OCI-M2 (cell line): ENCODE measurements around the gene TSPO2.
"Not testable (repeated sequence)": the region's sequence is repeated elsewhere in the genome, so short reads cannot be mapped to it uniquely, and the experiment has no call there.

ENCODE experiments used
- DNase-seq: peaks from one replicate; lab custom pipeline; 2025; ENCODE audit not compliant: unreplicated experiment; lab: John Stamatoyannopoulos, UW

The TSPO2 gene, protein sequence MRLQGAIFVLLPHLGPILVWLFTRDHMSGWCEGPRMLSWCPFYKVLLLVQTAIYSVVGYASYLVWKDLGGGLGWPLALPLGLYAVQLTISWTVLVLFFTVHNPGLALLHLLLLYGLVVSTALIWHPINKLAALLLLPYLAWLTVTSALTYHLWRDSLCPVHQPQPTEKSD

DNA sequence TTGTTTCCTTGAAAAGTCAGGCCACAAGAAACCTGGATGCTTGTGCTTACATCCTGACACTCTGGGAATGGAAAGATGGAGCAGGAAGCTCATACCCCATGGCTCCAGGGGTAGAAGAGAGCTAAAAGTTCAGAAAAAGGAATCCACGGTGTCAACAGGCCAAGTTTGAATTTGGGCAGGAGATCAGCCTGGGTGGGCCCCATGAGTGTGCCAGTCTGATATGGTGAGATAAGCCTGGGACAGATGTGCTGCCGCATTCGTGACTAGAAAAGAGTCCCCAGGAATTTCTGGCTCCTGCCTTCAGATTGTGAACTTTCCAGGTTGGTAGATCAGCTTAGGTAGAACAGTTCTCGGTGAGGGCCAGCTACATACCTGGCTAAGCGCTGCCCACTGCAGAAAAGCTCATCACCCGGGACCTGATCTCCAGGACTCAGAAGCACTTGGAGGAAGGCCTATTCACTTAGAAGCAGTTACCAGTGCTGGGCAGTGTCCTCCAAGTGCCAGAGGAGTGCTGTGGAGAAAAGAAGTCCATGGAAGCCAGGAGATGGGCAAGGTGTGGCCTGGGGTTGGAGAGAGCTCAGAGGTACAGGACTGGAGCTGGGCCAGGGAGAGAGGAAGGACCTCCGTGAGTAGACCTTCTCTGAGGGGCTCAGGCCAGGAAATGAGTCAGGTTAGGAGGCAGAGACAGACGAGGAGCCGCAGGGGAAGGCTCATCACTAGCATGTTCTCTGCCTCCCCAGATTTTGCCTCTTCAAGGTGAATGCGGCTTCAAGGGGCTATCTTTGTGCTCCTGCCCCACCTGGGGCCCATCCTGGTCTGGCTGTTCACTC, at the start of gene TSPO2:
TSPO2 (plus strand) TSS at position 242 of the 830 bp plus-strand sequence; CDS start at position 761, 519 bp downstream.
- no peak for DNase-seq

DNA sequence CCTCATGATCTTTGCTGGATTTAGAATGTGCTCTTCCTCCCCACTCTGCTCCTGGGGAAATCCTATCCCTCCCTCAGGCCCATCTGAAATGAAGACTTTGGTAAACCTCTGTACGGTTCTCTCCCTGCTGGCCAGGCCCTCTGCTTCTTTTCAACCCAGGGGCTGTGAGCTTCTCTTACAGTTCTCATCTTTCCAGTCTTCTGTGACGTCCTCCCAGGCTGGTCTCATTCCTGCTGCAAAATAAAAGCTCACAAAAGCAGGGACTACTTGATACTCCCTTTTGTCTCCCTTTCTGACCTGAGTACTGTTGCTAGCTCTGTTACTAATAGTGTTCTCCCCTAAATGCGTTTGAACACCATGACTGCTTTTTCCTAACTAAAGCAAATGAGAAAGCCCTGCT, 49.5 kb upstream of the TSPO2 start:
- no peak for DNase-seq

DNA sequence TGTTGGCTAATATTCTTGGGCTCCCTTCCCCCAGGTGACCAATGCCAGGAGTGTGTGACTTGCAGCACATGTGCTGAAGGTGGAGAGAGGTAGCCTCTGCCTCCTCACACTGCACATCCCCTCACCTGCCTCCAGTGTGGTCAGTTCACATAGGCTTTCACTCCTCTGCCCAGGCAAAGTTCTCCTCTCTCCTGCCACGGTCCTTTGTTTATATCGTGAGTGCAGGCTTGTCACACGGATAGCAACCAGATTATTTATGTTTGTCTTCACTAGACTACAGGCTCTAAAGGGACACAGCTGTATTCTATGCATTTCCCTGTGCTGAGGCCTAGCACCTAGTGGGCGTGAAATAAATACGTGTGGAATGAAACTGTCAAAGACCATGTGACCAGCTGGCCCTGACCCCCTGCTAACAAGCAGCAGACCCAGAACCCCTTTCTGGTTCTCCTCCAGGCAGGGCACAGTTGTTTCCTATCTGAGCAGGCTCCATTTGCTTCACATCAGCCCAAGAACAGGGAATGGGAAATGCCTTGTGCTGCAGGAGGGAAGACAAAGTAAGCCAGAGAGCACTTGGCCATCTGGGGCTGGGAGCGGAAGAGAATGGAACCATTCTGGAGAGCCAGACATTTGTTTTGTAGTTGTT, 45.6 kb upstream of the TSPO2 start:
- DNase-seq = no peak

DNA sequence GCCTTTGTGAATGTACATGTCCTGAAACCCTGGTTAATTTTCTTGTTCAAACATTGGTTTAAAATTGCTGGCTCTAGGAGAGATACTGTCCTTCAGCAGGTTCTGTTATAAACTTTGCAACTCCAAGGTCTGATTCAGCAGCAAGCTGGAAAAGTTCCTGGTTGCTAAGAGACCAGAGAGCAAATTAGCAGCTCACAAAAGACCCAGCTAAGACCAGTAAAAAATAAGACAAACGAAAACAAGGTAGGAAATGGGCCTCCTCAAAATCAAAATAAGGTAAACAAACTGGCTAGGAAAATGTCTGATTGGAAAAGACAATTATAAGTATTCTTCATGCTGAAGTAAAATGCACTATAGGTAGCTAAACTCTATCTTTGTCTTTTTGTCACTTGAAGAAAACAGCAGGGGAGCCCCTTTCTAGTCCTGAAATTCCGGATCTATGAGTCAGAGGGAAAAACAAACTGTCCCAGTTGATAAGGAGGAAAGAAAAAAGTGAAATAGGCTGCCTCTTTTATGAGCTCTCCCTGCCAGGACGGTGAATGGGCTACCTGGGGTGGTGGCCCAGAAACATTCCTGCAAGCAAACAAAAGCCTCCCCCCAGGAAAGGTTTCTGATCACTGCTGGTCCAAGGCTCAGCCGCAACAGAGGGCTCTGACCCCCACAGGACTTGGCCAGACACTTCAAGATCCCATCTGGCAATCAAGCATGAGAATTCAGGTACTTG, 44.9 kb upstream of the TSPO2 start:
- no peak for DNase-seq

DNA sequence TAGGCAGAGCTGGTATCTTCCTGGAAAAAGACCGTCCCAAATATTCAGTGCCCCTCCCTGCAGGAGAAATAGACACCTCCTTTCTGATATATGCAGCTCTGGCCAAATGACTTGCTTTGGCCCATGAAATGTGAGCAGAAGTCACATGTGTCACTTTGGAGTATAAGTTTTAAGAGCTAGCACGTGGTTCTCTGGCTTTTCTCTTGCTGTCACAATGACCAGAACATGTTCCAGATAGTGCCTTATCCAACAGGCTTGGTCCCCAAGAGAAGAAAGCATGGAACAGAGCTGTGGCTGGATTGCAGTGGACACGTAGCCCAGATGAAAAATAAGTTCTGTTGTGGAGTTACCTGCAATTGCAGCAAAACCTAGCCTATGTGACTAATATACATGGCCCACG, 43.6 kb upstream of the TSPO2 start:
- no peak for DNase-seq

DNA sequence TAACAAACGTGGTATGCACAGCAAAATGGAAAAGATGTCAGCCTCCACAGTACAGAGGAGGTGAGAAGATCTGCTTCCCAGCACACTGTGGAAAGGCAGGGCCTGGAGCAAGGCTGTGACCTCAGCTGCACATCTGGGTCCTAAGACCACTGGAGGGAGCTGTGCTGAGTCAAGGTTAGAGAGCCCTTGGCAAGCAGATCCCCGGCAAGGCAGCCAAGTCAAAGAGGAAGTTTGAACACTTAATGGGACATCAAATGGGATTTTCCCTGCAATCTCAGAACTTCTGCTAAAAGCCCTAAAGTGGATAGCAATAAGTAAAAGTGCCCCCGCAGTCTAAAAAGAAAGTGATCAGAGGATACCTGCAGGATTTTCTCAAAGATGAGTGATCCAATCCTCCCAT, 42.7 kb upstream of the TSPO2 start:
- DNase-seq = no peak

DNA sequence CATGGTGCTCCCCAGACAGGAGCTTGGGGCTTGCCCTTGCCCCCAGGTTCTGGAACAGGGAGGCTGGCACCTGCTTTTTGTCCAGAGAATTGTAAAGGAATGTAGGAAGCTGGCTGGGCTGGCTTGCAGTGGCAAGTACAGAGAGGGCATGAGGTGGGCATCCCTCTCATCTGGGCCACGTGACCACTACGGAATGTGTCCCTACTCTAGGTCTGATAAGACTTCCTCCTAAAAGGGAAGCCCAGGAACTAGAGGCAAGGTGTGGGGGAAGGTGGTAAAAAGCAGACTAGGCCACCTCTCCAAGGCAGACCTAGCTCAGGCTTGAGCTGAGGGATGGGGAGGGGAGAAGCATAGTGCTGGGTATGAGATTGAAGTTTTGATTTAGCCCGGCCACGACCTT, 42.0 kb upstream of the TSPO2 start:
- DNase-seq = no peak

DNA sequence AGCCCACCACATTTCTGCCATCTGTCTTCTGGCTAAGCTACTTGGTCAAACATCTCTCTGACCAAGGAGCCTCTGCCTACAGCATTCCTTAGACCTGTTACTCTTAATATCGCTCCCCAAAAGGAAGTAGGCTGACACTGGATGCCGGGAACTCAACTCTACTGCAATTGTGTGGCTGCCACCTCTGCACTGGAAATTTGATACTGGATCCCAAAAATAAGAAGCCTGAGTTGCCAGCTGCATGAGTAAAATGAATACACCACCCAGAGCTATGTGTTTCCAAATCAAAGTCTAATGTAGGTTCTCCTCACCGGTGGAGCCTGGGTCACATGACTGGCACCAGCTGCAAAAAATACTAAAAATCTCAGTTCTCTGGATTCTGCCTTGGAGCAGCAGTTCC, 40.1 kb upstream of the TSPO2 start:
- no peak for DNase-seq

DNA sequence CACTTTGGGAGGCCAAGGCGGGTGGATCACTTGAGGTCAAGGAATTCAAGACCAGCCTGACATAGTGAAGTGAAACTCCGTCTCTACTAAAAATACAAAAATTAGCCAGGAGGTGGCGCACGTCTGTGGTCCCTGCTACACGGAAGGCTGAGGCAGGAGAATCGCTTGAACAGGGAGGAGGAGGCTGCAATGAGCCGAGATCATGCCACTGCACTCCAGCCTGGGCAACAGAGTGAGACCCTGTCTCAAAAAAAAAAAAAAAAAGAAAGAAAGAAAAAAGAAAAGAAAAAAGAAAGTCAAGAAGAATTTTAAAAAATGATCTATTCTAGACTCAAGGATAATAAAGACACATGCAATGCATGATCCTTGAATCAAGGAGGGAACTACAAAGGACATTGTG, 36.0 kb upstream of the TSPO2 start:
- DNase-seq = not testable (repeated sequence)

DNA sequence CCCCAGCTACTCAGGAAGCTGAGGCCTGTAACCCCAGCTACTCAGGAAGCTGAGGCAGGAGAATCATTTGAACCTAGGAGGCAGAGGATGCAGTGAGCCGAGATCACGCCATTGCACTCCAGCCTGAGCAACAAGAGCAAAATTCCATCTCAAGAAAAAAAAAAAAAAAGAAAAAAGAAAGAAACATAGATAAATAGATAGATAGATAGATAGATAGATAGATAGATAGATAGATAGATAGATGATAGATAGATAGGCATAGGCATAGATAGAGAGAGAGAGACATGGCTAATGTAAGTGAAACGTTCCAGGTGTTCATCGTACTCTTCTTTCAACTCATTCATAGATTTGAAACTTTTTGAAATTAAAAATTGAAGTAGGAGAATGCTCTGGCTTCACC, 35.3 kb upstream of the TSPO2 start:
- not testable (repeated sequence) for DNase-seq

DNA sequence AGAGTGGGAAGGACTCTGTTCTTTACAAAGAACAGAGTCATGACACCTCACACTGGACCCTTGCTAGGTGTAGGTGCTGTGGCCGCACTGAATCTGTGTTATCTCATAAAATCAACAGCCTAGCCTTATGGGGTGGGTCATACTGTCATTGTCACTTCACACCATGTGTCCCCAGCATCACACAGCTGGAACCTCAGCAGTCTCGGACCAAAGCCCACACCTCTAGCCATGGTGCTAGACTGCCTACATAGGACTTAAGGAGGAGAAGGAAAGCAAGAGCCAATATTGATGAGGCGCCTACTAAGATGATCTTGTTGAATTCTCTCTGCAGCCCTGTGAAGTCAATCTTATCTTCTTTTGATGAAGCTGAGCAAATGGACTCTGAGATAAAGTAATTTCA, 34.3 kb upstream of the TSPO2 start:
- no peak for DNase-seq

DNA sequence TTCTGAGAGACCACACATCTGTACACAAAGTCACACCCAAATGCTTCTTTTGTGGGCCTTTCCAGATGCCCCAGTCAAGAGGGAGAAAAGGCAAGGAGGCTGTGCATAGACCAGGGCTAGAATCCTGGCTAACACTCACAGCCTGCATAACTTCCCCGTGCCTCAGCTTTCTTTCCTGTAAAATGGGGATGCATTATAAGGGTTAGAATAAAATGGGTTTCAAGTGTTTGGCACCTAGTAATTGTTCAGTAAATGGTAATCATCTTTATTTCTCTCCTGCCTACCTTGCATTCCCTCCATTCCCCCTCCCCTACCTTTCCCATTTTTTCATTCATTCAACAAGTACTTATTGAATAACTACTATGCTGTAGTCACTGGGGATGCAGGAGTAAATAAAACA, 32.6 kb upstream of the TSPO2 start:
- no peak for DNase-seq

DNA sequence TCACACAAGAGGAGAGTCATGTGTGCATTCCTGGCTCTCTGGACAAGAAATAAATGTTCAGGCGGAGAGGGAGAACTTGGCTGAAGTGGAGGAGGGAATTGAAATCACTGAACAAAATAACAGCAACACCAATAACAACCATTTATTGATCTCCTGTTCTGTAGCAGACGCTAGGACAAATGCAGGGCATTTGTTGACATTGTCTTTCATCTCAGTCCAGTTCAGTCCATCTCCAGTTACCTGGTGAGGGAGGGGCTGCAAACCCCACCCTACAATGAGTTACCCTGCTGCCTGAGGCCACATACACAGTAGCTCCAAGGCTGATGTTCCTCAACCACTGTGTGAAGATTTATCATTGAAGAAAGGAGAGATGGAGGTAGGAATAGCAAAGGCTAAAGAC, 30.6 kb upstream of the TSPO2 start:
- DNase-seq = no peak

DNA sequence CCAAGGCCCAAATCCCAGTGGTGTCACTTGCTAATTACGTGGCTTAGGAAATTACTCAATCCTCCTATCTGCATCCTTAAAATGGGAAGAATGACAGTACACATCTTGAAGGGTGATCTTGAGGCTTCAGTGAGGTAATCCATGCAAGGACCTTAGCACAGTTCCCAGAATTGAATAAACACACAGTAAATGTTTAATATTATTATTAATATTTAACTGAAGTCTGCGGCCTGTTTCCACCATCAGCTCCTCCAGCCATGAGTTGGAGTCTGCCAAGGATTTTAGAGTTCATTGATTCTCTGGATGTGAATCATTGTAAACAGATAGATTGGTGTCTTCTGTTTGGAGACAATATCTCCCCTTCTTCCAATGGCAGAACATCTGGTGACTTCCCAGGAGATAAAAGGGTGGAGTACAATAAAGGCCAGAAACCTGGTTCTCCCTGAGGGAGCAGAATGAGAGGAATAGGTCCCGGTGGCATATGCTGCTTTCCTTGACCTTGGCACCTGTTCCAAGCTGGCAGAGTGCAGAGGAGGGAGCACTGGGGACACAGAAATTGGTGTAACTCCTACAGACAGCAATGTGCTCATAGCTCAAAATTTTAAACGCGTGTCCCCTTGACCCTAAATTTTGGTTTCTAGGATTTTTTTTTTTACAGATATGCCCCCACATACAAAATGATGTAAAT, 28.7 kb upstream of the TSPO2 start:
- no peak for DNase-seq

DNA sequence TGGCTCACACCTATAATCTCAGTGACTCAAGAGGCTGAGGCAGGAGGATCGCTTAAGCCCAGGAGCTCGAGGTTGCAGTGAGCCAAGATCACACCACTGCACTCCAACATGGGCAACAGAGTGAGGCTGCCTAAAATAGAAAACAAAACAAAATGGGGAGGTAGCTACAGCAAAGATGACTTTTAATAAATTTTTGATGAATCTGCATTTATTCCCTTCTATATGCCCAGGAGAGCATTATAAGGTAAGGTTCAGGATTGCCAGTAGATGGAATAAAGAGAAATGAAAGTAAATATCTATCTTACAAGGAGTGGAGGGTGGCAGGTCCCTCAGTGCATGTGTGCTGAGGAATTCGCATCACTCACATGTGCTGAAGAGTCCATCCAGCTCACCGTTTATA, 27.5 kb upstream of the TSPO2 start:
- no peak for DNase-seq

DNA sequence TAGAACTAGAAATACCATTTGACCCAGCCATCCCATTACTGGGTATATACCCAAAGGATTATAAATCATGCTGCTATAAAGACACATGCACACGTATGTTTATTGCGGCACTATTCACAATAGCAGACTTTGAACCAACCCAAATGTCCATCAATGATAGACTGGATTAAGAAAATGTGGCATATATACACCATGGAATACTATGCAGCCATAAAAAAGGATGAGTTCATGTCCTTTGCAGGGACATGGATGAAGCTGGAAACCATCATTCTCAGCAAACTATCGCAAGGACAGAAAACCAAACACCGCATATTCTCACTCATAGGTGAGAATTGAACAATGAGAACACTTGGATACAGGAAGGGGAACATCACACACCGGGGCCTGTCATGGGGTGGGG, 26.4 kb upstream of the TSPO2 start:
- not testable (repeated sequence) for DNase-seq

DNA sequence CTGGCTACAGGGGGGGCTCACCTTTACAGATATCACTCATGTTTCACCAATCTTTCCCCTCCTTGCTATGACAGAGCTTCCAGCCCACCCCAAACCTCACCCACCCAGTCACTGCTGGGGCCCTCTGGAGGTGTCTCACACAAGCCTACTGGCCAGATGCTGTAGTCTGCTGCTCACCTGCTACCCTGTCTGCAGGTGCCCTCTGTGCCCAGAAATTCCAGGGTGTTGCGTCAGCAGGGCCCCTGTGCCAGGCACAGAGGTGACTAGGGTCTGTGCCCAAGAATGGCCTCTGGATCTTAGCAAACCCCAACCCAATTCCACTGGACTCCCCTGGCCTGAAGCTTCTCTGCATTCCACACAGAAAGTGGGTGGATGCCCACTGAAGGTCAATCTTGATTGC, 24.6 kb upstream of the TSPO2 start:
- no peak for DNase-seq

DNA sequence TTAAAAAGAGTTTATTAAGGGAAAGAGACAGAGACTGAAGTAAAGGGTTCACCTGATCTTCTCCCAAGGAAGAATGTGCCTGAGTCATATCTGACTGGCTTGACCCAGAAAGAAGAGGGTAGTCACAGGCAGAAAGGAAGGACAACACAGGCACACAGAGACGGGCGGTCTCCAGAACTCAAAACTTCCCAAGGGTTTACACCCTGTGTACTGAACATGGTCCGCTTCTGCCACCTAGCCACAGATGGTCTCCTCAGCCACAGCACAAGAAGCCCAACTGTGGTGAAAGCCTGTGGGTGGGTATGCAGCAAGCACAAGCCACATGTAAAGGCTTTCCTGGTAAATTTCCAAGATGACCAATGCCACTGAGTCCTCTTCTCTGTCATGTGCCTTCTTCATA, 20.4 kb upstream of the TSPO2 start:
- DNase-seq = no peak

DNA sequence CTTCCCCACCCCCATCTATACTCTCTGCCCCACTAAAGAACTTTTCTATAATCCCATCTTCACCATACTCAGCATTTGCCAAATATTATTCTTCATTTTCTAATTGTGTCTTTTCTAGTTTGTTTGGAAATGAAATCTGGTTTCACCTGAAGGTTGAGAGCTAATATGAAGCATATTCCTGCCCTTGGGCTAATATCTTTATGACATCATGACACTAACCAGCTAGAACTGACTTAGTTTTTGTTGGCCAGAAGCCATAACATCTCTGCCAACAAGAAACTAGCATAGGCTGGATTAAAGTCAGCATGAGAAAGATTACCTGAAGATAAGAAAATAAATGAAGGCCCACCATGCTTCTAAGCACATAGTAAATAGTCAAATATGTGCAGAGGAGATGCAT, 20.0 kb upstream of the TSPO2 start:
- DNase-seq = no peak

DNA sequence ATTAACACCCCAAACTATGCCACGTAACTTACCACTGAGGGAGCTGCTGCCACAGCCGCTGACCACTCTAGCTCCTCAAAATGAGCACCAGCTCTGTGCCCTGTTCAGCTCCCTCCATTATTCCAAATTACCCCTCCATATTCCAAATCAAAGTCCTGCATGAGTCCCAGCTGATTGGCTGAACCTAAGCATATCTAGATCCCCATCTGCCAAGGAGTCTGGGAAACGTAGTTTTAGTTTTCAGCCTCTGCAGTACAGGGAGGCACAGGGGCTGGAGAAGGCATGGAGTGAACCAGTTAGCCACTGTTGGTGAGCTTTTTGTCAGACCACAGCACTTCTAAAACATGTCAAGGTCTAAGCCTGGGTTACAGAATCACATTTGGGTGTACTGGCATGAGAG, 19.2 kb upstream of the TSPO2 start:
- no peak for DNase-seq

DNA sequence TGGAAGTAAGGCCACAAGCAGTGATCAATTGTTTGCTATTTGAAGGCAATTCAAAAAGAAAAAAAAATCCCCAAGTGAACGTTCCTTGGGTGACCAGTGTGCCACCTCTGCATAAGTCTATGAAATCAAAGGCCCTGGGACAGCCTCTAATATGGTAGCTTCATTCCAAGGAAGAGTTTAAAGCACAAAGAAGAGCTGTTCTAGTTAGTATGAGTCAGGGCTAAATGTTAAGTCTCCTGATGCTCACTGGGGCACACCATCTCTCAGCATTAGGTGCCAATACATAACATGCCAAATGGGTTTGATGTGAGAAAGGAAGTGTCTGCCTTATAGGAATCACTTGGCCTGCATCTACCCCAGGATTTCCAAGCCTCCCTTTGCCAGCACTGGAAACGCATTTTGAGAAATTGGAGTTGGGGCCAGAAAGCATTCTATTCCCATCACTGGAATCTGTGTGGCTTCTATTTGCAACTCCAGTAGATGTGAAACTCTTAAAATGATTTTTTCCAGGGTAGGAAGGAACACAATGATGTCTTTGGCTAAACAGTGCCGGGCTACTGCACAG, 16.2 kb upstream of the TSPO2 start:
- no peak for DNase-seq
